IPS-11a (cell line): ENCODE measurements around the gene ARHGEF40.

Source experiments
- H3K4me3 ChIP-seq: one replicate; pipeline ENCODE4 v1.5.1; 2013; ENCODE audit warnings: low read depth, low read length, control low read depth

ARHGEF40 gene

GRCh38 chr14:21096438-21096837 is 26.3 kb downstream of the ARHGEF40 start:
- no peak overlapping the region for H3K4me3 ChIP-seq

- peak overlapping the region; percentile 59 for H3K4me3 ChIP-seq
These were observed 27.0 kb downstream of the ARHGEF40 start for GRCh38 chr14:21096978-21097635.

DNA sequence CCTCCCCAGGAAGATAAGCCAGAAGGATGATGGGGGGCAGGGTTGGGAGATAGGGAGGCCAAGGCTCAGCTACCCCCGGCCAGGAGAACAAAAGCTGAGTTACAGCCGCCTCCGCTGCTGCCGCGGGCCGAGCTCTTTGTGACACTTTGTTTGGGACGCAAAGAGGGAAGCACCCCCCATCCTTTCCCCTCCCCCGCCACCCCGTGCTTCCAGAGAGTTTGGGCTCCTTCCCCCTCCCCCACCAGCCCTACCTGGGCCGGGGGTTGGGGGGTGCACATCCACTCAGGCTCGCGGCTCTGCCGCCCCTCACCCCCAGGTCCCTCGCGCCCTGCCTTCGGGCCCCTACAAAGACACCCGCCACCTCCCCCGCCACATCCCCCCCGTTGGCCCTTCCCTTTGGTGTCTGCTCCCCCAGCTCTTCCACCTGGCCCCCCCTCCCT is 27.6 kb downstream of the ARHGEF40 start:
- H3K4me3 ChIP-seq: peak overlapping the region; percentile 59

- peak within 1 kb of the TSS; percentile 59 for H3K4me3 ChIP-seq
These were observed 28.2 kb downstream of the ARHGEF40 start, which contains the start of gene ZNF219 for GRCh38 chr14:21098076-21098891. Gene ZNF219 (minus strand): TSS chr14:21098655. CDS start chr14:21093591, 5,064 bp downstream.

DNA sequence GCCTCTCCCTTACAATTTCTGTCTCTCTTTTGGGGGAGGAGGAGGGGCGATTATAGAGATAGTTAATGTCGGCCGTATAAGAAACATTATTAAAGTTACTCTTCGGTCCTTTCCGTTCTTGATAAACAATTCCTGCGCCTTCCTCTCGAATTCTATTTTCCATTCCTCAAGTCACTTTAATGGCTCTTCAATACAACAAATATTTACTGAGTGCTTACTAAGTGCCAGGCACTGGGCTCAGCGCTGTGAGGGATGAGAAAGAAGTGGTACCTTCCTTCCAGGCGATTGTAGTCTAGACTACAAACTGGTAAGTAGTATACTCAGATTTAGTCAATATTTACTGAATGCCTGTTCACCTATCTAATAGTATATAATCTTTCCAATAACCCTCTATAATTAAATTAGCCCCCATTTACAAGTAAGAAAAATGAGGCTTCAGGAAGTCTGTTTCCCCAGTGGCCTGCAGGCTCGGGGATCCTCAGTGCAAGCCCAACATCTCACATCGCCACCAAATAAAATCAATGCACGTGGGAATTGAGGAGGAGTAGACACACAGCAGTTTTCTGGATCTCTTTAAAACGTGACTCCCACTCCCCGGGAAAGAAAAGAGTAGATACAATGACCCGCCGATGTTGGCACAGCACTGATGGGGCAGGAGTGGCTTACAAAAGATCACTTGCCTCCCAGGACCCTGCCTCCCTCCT is 28.9 kb downstream of the ARHGEF40 start:
- H3K4me3 ChIP-seq: peak overlapping the region; percentile 58

GRCh38 chr14:21099596-21099985 is 29.5 kb downstream of the ARHGEF40 start:
- no peak overlapping the region for H3K4me3 ChIP-seq

DNA sequence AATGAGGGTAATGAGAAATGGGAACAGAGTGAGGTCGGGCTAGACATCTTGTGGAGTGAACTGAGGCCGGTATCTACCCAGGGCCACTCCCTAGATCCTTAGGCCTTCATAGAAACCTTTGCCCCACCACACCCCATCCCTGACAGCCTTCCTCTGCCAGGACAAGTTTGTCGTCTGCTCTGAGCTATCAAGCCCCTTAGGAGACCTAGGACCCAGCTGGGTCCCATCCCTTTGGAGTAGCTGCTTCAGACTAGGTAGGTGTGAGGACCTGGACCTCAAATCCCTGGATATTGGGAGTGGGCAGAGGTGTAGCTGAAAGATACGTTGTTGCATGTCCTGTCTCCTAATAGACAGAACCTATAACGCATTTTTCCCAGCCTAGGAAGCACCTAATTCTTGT is 30.8 kb downstream of the ARHGEF40 start, which contains the start of gene TMEM253:
Gene TMEM253 (plus strand): TSS at position 136 of the 400 bp plus-strand sequence. CDS start 278 bp downstream, outside the sequence.
- no peak within 1 kb of the TSS for H3K4me3 ChIP-seq

DNA sequence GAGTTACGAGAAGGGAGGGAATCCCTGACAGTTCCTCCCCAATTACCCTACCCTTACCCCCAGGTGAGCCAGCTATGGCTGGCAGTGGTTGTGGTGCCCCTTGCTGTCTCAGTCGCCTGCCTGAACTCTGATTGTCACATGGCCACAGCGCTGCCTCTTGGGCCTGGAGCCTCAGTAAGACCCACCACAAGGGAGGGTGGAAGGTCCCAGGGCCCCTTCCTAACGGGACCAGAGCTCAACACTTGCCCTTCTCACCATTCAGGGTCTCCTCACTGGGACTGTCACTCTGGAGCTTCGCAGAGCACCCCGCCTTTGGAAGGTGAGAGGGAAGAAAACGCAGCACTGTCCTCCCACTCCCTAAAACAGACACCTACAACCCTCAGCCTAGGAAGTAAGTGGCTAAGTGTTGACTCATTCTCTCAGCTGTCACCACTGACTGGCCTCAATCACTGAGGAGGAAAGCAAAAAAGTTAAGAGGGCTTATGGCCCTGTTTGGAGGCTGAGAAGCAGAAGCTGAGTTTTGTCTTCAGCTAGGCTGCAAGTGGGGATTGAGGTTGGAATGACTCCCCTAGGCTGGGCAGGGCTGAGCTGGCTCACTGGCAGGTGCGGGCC is 31.8 kb downstream of the ARHGEF40 start:
- no peak overlapping the region for H3K4me3 ChIP-seq

GRCh38 chr14:21102521-21103410 is 32.7 kb downstream of the ARHGEF40 start:
- H3K4me3 ChIP-seq: peak overlapping the region; percentile 78

GRCh38 chr14:21103411-21103709 is 33.3 kb downstream of the ARHGEF40 start:
- H3K4me3 ChIP-seq: peak overlapping the region; percentile 78

GRCh38 chr14:21103710-21104447 is 33.8 kb downstream of the ARHGEF40 start:
- H3K4me3 ChIP-seq: peak overlapping the region; percentile 78

GRCh38 chr14:21104448-21105060 is 34.5 kb downstream of the ARHGEF40 start:
- H3K4me3 ChIP-seq: peak overlapping the region; percentile 78

GRCh38 chr14:21105095-21105494 is 35.0 kb downstream of the ARHGEF40 start:
- no peak overlapping the region for H3K4me3 ChIP-seq

DNA sequence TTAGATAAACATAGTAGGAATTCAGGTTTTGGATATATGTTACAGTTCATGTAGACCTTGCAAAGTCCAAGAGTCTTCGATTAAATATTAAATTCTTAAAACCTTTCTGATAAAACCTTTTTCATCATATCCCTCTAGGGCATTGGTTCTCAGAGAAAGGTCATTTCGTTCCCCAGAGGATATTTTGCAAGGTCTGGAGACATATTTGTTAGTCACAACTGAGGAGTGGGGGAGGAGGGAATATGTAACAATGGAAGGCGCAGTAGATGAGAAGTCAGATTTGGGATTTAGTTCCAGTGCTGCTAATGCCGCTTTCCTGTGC is 36.0 kb downstream of the ARHGEF40 start:
- H3K4me3 ChIP-seq: no peak overlapping the region

GRCh38 chr14:21106498-21107282 is 36.6 kb downstream of the ARHGEF40 start:
- no peak overlapping the region for H3K4me3 ChIP-seq

- no peak overlapping the region for H3K4me3 ChIP-seq
These were observed 37.2 kb downstream of the ARHGEF40 start for GRCh38 chr14:21107283-21107800.

DNA sequence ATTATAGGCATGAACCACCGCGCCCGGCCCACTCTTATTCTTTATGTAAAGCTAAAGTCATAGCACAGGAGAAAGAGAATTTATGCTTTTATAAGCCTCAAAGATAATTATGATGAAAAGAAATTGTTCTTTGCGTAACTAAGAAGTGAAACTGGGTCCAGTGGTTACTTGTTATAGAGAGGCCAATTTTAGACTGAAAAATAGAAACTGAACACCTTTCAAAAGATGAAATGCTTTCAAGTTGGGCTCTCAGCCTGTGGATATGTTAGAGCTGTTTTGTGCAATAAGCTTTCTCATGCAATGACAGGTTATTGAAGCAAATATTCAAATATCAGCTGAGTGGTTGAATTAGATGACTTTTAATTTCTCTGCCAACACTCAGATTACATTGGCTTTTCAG is 38.7 kb downstream of the ARHGEF40 start:
- no peak overlapping the region for H3K4me3 ChIP-seq
